Kidney (tissue), 14 donors: ENCODE results near the gene POLR1C. TPM values are rescaled to one million over a fixed set of nuclear protein-coding genes. Genes with fewer than 3 reads are reported as not detected.

Source experiments
- DNase-seq, 5 donors: peaks; one replicate each; pipeline ENCODE4 v3.0.0-alpha.2; 2013 to 2020
- FAIRE-seq: peaks from 2 replicates; lab custom pipeline; 2012; peaks lifted over from hg19 to GRCh38; lab: Jason Lieb, UNC
- H3K27ac ChIP-seq, 2 donors: one replicate each; pipeline ENCODE4 v1.7.0; 2013; ENCODE audit warnings: low read depth in 2 of 2, low read length in 2 of 2, inconsistent platforms in 1 of 2
- H3K27me3 ChIP-seq: one replicate; pipeline ENCODE4 v1.7.1; 2013; ENCODE audit warnings: low read length, inconsistent platforms; ENCODE audit not compliant: control insufficient read depth, insufficient read depth
- H3K36me3 ChIP-seq, 3 donors: one replicate each; pipeline versions ENCODE4 v1.7.0 to v1.7.1; 2013; ENCODE audit warnings: low read length in 3 of 3, control low read depth in 1 of 3, inconsistent platforms in 1 of 3; ENCODE audit not compliant: insufficient read depth in 3 of 3, control insufficient read depth in 2 of 3
- H3K4me1 ChIP-seq, 3 donors: one replicate each; pipeline versions ENCODE4 v1.7.0 to v1.7.1; 2013; ENCODE audit warnings: low read length in 3 of 3, inconsistent platforms in 1 of 3, low read depth in 1 of 3; ENCODE audit not compliant: control insufficient read depth in 2 of 3, insufficient read depth in 2 of 3
- H3K4me3 ChIP-seq, 3 donors: one replicate each; pipeline versions ENCODE4 v1.7.0 to v1.8.1; 2013; ENCODE audit warnings: low read length in 3 of 3, control low read depth in 1 of 3, inconsistent platforms in 1 of 3
- H3K9ac ChIP-seq, 3 donors: one replicate each; pipeline versions ENCODE4 v1.7.0 to v1.7.1; 2013; ENCODE audit warnings: low read length in 3 of 3, control low read depth in 1 of 3, inconsistent platforms in 1 of 3
- H3K9me3 ChIP-seq, 3 donors: one replicate each; pipeline versions ENCODE4 v1.7.0 to v1.7.1; 2013; ENCODE audit warnings: low read length in 3 of 3, control low read depth in 1 of 3, inconsistent platforms in 1 of 3; ENCODE audit not compliant: control insufficient read depth in 2 of 3, insufficient read depth in 1 of 3
- intact Hi-C: fragments of 100-400 bp; cut with DNase I; formaldehyde crosslinking; loops from one replicate; pipeline ENCODE4 v1.11.1; 2022
- polyA plus RNA-seq: library from polyadenylated mRNA; stranded (reverse); fragments of 350-450 nt; fragmentation: Illumina TruSeq; extraction: RNeasy Lipid Tissue Mini Kit (QIAGEN cat#74804); gene quantifications from one replicate; pipeline ENCODE4 v1.2.3, GENCODE V29; 2014; ENCODE audit warnings: low read depth, low replicate concordance; ENCODE audit not compliant: insufficient read depth
- total RNA-seq: library from RNA; stranded (reverse); fragmentation: NEBNext Ultra II Directional; extraction: Animal tissue kit (Norgen Biotek cat#: 25700); gene quantifications from one replicate; pipeline ENCODE4 v1.2.1, GENCODE V29; 2021
- TF ChIP-seq, protein P1 (sequence below): IDR thresholded peaks from 3 replicates; pipeline ENCODE4 v1.5.1; 2012; ENCODE audit warnings: mild to moderate bottlenecking, moderate library complexity, borderline replicate concordance; ENCODE audit not compliant: insufficient read depth; ENCODE audit errors: extremely low read depth
- donor health status: control.
- donor health status: control.
- donor health status: control.
- donor health status: control.
- donor health status: control.
- donor health status: DM: yes; HTN: yes; CAD: no.
- donor health status: Normal renal cell carcinoma (clear cell type).

POLR1C gene
- total and polyA plus RNA-seq, 2 donors from 2014 or later, result 27.5 to 41.3 TPM

DNA sequence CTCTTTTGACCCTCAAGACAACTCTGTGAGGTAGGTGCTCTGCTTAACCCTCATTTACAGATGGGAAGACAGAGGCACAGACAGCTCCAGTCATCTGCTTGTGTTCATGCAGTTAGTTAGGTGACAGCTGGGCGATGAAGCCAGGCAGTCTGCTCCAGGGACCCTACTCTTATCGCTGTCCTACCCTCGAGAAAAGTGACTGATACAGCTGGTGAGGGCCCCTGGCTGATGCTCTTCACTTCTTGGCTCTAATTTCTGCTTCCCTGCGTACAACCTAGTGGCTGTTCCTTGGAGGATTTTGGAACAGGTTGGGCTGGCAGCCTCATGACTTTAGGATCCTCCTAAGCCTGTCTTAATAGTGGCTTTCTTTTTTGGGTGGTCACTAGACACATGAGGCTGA is 48.6 kb upstream of the POLR1C start:
- FAIRE-seq (no peak), DNase-seq (no peak)
- no peaks in the 10 kb centered on the region for H3K4me1 ChIP-seq
- TF ChIP-seq, protein P1, sequence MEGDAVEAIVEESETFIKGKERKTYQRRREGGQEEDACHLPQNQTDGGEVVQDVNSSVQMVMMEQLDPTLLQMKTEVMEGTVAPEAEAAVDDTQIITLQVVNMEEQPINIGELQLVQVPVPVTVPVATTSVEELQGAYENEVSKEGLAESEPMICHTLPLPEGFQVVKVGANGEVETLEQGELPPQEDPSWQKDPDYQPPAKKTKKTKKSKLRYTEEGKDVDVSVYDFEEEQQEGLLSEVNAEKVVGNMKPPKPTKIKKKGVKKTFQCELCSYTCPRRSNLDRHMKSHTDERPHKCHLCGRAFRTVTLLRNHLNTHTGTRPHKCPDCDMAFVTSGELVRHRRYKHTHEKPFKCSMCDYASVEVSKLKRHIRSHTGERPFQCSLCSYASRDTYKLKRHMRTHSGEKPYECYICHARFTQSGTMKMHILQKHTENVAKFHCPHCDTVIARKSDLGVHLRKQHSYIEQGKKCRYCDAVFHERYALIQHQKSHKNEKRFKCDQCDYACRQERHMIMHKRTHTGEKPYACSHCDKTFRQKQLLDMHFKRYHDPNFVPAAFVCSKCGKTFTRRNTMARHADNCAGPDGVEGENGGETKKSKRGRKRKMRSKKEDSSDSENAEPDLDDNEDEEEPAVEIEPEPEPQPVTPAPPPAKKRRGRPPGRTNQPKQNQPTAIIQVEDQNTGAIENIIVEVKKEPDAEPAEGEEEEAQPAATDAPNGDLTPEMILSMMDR, result no peak
- no peak overlapping the region for H3K27ac ChIP-seq
- no peaks in the 10 kb centered on the region for H3K36me3 ChIP-seq
- H3K4me3 ChIP-seq, result no peak overlapping the region
- H3K9ac ChIP-seq, result no peak overlapping the region
- no peaks in the 10 kb centered on the region for H3K27me3 ChIP-seq
- H3K9me3 ChIP-seq, result no peaks in the 10 kb centered on the region
- intact Hi-C loops, result no loop called here

DNA sequence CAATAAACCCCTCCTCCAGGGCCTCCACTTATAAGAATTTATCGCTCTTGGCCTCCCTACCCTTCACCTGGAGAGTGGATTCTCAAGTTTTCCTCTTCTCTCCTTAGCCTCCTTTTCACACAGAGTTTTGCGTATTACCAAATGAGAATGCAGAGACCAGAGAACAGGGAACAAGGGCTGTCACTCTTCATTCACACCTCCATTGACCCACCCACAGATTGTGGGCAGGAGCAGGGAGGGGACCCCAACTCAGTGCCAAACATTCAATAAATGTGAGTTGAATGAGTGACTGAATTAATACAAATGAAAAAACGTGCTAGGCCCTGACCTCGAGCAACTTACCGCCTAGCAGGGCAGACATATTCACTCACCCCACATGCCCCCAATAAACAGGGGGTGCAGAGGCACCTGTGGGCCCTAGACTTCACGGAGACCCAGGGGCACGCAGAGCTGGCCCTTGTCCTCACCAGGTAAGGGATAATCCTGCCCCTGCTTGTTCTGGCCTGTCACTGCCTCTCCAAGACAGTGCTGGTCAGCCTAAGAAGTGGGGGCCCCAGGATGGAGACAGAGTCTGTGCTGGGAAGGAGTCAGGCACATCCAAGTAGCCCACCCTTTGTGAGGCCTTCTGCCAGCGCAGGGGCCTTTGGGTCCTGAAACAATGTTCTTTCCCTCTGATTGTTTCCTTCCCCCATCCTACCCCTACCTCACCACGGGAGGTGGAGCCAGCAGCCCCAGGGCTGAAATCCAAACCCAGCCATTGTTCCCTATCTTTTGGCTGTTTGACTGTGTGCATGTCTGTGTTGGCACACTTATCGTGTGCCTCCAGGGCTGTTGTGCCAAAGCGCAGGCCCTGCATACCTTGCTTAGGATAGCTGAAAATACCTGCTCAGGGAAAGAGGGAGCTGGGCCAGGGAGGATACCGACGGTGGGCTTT is 47.9 kb upstream of the POLR1C start:
- TF ChIP-seq, protein P1, result no peak
- no peak overlapping the region for H3K4me3 ChIP-seq
- H3K9me3 ChIP-seq, result no peaks in the 10 kb centered on the region
- no peak overlapping the region for H3K9ac ChIP-seq
- H3K27ac ChIP-seq, result no peak overlapping the region
- H3K36me3 ChIP-seq, result no peaks in the 10 kb centered on the region
- intact Hi-C loops, result no loop called here
- DNase-seq (no peak), FAIRE-seq (no peak)
- H3K4me1 ChIP-seq, result no peaks in the 10 kb centered on the region
- no peaks in the 10 kb centered on the region for H3K27me3 ChIP-seq

DNA sequence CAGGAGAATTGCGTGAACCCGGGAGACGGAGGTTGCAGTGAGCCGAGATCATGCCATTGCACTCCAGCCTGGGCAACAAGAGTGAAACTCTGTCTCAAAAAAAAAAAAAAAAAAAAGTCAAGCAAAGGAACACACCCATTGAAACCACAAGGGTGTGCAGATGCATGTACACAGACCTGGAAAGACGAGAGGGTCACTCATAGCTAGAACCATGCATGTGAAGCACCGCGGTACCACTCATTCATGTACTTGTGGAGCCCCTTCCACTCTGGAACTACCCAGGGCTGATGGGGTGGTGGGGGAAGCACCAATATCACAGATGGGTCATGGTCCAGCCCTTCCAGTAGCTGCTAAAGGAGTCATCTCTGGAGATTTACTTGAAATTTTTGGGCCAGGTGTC is 46.9 kb upstream of the POLR1C start:
- Histone ChIP-seq H3K36me3 (no peaks in the 10 kb centered on the region), H3K9ac (no peak overlapping the region), H3K4me3 (no peak overlapping the region), H3K9me3 (no peaks in the 10 kb centered on the region), H3K4me1 (no peaks in the 10 kb centered on the region), H3K27ac (no peak overlapping the region), H3K27me3 (no peaks in the 10 kb centered on the region)
- TF ChIP-seq, protein P1, result no peak
- intact Hi-C loops, result no loop called here
- DNase-seq (no peak), FAIRE-seq (no peak)
